T-helper 2 cell treated with Interferon-gamma antibody and Interleukin-4, amounts not matched to agents 100 ng/mL and 5 ng/mL, for 36 hours (primary cell): ENCODE results near the gene CELF2. TPM values are rescaled to one million over a fixed set of nuclear protein-coding genes. Genes with fewer than 3 reads are reported as not detected.

Experiments used
- intact Hi-C: fragments of 100-400 bp; cut with micrococcal nuclease; formaldehyde crosslinking; loops from one replicate; pipeline ENCODE4 v1.15.1; 2023
- total RNA-seq: library from RNA; stranded (reverse); gene quantifications from 2 replicates; pipeline ENCODE4 v1.2.3, GENCODE V29; 2022

The CELF2 gene
- total RNA-seq, 1 donor from 2014 or later = 152 TPM

DNA sequence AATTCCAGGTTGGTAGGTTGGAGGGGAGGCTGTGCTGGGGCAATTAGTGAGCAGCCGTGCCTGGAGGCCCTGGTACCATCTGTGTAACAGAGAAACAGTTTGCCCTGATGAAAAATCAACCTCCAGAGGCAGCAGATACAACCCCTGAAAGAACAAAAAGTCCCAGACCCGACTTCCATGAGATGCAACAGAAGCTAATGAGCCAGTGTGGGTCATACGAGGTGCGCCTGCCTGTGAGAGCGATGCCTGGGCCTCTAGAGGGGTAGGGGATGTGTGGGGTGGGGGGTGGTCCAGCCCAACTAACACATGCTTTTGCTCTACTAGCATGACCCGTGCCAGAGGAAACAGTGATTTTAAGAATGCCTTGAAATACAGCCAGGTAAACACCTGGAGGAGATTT is 39.3 kb downstream of the CELF2 start:
- intact Hi-C loops = no loop called here

DNA sequence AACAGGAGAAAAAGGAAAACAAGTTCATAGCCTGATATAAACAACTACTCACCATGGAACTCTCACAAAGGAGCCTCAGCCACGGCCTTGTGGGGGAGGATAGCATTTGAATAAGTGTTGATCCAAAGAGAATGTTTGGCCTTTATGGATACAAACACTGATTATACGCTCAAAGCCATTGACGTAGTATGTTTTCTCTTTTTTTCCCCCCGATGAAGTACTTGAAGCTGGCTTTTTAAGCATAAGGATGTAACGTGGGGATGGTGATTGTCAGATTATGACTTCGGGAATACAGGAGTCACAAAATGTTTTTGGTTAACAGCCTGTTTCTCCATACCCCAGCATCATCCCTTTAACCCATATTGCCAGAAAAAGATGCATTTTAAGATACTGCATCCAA is 39.8 kb downstream of the CELF2 start:
- intact Hi-C loops = no loop called here

DNA sequence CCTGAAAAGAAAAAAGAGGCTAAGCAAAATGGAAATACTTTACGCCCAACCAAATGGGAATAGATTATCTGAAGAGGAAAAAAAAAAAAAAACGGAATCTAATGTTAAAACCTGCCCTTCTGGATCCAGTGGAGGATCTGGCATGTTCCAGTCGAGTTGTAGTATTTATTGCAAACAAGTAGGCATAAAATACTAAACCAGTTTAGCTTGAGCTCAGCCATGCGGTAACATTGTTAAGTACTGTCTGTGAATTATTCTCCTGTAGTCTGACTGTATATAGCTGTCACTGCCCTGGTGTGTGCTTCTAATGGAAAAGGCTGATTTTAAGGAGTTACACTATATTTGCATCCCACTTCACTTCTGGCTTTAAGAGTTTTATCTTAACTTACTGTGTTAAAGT is 40.3 kb downstream of the CELF2 start:
- intact Hi-C loops = no loop called here

DNA sequence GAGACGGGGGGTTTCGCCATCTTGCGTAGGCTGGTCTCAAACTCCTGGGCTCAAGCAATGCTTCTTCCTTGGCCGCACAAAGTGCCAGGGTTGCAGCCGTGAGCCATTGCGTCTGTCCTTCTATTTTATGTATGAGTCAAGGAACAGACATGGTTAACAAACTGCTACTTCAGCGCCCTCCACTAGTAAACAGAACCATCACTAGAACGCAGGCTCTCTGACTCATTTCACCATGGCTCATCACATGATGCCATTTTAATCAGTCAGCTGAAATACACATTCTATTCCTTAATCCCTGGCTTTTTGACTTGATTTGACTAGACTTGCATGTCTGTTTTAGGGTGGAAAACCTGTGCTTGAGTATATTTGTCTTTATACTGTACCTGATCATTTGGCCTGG is 41.3 kb downstream of the CELF2 start:
- intact Hi-C loops = no loop called here

DNA sequence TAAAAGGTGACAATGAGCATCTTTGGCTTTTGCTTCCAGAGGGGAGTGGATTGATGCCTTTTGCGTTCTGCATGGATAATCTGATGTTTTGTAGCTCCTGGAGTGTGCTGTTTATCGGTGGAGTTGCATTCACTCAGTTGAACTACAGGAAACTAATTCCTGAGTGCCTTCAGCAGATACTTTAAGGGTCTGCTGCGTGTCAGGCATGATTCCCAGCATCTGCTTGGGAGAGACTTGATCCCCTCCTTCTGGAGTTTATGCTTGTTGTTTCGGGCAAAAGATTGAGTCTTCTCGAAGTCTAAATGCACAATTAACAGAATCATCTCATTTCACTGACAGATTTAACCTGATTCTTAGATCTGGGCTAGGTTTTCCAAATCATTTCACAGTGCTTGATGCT is 46.2 kb downstream of the CELF2 start:
- intact Hi-C loops = no loop called here

DNA sequence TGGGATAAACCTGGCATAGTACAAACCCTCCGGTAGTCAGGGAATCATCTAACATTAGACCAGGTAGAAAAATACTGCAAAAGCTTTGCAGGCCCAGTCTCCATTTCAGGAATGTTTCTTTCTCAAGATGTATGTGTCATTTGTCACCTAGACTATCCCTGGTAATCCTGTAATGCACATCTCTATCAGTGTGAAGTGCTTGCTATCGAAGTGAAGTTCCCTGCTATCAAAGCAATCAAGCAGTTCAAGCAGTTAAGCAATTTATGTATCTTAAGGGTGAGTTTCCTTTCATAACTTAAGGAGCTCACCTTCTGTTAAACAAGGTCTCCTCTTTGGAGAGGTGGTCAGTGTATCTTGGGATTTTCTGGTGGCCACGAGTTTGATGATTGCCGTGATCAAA is 47.2 kb downstream of the CELF2 start:
- intact Hi-C loops = no loop called here

DNA sequence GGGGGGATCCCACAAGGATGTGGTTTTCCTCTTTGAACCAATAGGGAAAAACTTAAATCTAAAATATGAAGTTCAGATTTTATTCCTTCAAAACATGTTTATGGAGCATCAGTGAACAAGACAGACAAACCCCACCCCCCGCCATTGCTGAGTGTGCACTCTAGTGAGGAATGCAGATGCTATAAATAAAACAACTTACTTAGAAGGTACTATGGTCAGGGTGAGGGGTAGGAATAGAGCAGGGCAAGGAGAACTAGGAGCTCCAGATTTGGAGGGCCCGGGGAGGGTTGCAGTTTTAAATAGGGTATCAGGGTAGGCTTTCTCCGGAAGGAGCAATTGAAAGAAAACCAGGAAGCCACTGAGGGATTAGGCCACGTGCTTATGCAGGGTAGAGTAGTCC is 47.9 kb downstream of the CELF2 start:
- intact Hi-C loops = no loop called here

DNA sequence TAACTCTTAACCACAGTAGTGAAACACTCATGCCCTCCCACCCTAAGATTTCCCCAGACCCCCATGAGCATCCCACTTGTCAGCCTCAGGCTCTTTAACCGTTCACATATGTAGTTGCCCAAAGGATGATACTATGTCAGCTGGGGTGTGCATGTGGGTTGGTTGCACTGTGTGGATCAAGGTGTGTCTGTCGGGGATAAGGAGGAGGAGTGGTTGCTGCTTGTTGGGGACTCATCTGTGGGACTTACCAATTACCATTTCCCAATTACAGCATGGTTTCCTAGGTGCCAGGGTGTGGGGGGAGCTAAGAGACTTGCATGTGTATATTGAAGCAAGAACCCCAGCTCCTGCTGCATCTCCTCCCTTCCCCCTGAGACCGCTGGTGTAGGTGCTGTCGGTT is 48.8 kb downstream of the CELF2 start:
- intact Hi-C loops = no loop called here

DNA sequence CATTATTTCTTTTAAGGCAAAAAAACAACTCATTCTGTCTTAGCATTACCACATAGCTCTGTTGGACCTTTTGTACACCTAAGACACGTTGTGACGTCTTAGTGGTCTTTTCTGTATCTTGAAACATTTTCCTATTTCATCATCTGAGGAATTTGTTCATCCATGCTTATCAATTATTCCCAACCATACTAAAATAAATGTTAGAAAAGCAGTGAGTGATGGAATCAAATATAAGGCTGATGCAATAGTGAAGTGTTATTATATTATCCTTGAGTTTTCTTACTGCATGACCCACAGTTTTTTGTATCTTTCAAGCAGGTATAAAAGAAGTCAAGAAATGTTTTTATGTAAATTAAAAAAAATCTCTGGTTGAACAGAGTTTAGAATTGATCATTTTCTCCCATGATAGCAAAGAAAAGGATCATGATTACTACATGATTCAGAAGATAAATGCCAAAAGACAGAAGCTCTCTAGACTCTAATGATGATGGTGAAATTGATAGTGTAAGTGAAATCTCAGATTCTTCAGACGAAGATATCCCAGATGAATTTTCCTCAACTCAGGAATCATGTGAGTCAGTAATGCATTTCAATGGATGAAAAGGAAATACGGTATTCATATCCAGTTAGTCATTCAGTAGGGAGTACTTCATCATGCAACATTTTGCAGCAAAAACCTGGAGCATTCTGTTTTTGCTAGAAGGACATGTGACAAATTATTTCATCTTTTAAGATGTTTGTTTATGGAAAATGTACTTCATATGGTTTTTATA is 51.4 kb downstream of the CELF2 start:
- intact Hi-C loops = no loop called here

DNA sequence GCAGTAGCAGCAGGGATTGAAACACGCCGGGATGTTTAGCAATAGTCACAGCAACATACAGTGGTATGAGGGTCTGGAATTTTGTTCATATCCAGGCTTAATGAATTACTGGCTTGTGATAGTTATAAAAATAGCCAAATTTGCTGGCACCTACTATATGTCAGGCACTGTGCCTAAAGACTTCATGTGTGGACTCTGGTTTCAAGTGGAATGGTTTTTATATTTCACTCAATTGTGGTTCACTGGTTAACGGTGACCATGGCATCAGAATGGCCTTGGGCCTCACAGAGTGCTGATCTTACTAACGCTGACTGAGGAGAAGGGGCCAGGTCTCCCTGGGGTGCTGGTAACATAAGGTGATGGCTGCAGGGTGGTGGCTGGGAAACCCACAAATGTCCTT is 55.7 kb downstream of the CELF2 start:
- intact Hi-C loops = no loop called here

DNA sequence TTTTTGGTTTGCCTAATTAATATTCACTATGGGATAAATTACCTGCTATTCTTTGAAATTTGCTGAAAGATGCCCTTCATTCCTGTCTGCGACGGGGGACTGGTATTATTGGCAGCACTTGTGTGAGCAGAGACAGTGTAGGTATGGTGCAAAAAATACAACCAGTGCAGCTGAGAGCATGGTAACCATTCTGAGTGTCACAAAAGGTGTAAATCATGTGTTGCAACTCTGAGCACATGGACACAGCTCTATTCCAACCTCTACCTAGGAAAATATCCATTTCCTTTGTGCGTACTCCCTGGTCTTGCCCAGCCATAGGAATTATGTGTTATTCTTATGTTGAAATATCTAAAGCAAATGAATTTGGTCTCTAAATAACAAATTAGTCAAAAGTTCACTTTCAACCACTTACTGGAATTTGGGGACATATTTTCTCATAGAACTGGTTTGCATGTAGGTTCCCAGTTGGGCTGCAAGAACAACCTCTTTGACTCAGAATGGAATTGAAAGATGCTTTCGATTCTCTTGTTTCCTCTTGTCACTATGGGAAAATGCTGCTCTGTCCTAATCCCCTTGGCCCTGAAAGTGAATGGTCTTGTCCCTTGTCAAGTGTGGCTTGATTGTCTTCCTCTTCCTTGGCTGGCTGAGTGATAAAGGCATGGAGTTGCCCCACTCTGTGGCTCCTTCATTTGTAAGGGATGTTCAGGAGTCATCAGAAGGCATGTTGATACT is 57.0 kb downstream of the CELF2 start:
- intact Hi-C loops = no loop called here

DNA sequence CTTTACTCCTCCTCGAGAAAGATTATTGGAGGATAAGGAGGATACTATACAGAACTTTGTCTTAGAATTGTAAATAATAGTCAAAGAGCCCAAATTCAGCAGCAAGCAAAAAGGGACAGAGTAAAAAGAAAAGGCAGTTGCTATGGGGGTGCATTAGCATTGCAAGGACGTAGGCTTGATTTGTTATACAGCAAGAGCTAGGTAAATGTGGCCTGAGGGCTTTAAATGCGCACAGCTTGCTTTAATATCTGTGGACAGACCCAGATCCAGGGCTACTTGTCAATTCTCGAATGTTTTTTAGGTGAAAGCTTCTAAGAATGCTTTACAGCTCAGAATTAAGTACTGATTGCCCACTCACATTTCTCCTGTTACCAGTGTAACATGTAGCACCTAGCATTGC is 58.5 kb downstream of the CELF2 start:
- intact Hi-C loops = no loop called here

DNA sequence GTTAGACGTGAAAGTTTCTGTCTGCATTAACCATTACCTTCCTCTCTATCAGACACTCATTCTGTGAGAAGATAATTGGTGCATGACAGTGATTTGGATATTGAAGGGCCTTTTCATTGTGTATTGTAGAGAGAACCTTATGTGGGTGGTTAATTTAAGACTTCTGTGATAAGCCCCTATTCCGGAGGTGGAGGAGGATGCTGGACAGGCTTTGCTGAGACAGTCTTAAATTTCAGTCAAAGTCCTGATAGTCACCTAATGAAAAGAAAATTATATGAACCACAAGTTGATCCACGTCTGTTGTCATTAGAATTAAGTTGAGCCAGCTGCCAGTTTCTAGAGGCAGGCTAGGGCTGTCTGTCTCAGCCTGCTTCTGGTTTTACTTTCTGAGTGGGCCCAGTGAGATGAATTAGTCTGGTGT is 62.9 kb downstream of the CELF2 start:
- intact Hi-C loops = no loop called here

DNA sequence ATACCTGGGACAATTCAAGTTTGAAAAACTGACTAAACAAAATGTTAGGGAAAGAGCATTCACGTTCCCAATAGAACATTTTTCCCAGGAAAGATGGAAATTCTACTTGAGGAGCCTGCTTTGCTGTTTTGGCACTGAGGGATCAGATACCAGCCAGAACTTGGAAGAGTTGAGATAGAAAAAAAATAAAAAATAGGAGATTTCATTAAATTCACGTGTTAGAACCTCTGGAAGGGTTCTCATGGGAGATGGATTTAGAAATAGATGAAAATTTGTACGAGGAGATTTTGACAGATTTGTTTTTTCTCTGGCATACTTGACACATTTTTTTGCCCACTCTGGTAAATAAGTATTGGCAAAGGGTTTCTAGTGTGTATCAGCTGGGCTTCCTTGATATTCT is 63.7 kb downstream of the CELF2 start:
- intact Hi-C loops = no loop called here

DNA sequence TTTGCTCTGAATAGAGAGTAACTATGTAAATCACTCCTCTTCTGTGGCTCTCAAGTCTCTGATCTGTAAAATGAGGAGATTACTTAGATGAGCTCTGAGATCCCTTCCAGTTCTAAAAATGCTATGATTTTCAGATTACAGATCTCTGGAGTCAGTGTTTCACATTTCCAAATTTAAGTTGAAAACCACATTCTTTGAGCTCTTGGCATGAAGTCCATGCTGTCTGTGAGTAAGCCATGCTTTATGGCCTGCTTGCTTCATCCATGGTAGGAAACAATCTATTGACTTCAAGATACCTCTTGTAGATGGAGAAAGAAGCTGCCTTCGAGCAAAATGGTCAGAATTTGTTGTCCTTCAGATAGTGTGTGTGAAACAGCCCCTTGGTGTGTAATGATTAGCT is 64.9 kb downstream of the CELF2 start:
- intact Hi-C loops = no loop called here

DNA sequence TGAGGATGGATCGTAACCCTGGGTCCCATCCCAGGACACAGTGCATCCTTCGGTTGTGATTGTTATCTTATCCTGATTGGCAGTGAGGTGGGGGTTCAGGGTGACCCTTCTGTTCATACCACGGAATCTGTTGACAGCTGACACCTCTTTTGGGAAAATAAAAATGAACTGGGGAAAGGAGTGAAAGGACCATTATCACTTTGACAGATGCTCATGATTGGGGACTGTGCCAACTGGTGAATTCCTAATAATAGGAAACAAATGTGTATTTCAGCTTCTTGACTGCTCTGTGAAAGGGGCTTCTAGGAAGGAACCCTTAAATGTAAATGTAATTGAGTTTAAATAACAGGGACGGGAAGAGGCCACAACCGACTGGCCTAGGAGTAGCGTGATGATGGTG is 65.4 kb downstream of the CELF2 start:
- intact Hi-C loops = loop anchor here (1.0 kb wide), 1 partner anchor 22 kb away; no protein-coding TSS in a partner anchor

DNA sequence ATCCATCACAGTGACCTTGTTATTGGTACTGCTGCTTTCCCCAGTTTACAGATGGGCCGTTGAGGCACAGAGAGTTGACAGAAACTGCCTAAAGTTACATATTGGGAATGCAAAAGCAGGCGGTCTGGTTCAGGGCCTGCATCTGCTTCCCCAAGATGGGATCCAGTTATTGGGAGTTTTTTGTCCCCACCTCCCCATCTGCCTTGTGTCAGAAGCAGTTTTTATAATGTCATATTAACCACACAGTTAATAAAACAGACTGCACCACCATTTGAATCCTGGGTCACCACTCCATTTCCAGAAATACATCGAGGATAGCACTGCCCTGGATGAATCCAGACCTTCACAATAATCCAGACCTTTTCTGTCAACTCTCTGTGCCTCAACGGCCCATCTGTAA is 67.9 kb downstream of the CELF2 start:
- intact Hi-C loops = no loop called here

DNA sequence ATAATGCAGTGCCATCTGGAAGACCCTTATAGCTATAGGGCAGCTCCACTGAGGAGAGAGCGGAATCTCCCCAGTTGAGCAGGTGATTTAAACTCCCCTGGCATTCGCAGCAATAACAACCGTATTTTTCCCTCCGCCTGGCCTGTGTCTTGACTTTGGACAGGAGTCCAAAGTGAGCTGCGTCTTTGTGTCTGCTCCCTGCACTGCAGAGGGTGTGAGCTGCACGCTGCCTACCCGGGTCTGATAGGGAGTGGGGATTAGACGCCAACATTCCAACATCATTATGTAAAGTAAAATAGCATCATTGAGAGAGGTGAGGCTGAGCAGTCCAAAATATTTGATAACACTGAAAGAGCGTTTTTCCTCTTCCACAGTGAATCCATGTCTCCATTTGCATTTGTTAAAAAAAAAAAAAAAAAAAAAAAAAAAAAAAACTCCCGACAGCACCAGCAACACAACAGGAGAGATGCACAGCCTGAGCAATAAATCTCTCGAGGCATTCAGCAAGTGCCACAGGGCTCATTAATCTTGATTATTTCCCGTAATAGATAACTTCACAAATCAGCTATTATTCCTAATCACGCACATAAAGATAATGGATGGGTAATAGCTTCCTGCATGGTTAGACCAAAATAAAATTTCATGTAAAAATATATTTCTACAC is 68.6 kb downstream of the CELF2 start:
- intact Hi-C loops = no loop called here

DNA sequence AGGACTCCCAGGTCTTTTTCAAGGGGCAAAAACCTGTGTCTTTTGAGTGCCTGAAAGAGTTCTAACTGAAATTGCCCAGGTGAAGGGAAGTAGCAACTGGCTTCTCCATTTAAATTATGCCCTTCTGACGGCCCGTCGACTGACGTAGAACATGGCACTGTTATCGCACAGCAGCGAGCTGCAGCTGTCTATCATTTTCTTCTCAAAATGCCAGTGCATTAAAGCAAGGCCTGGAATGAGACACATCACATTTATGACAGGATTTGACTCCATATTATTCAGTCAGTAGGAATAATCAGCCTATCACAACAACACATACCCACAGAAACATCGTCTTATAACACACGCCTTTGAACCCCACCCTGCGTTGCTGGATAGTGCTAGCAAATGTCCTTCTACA is 69.7 kb downstream of the CELF2 start:
- intact Hi-C loops = no loop called here

DNA sequence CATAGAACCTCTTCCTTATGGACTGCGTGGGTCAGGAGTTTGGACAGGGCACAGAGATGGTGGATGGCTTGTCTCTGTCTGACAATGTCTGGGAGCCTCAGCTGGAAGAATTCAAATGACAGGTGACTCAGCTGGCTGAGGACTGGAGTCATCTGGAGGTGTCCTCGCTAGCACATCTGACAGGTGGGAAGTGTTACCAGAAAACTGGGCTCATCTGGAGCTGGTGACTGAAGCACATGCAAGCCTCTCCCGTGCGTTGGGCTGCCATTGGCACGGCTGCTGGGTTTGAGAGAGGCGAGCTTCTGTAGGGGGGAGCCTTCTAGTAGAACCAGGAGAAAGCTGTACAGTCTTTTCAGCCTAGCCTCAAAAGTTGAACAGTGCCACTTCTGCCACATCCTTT is 71.0 kb downstream of the CELF2 start:
- intact Hi-C loops = no loop called here

DNA sequence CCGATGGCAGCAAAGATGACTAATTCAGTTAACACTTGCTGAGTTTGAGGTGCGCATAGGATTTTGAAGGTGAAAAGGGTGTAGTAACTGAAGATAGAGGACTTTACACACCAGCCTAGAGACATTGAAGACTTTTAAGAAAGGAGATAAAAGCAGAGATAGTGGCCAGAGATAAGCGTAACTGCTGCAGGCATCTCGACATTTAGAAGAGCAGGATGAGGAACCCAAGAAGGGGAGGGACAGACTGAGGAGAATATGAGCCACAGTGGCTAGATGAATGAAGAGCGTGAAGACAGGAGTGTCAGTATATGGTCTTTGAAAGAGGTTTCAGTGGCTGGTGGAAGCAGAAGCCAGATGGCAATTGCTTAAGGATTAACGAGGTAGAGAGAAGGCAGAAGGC is 71.6 kb downstream of the CELF2 start:
- intact Hi-C loops = no loop called here

DNA sequence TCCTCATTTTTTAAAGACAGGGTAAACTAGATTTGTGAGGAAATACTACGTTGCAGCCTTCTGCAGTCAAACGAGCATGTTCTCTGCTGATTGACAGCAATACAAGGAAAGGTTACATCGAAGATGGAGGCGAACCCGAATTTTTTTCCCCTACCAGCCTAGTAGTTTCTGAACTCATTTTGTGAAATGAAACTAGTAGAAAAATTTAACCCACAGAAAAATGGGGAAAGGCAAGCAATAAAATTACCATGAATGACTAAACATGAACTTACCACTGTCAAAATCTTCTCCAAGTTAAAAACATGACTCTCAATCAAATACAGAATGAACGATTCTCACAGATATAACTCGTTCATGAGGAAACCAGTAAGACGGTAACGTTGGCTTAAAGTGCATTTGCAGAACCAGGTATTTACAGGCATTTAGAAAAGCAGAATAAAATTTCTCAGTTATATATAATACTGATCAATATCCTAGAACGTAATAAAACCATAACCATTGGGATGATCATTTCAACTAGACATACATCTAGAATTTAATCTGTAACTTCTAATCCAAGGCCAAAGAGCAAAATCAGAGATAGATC is 73.9 kb downstream of the CELF2 start:
- intact Hi-C loops = loop anchor here (2.0 kb wide), 1 partner anchor 71 kb away; no protein-coding TSS in a partner anchor
